Measurements from ENCODE around the gene FUT6. TPM values are rescaled to one million over a fixed set of nuclear protein-coding genes. Genes with fewer than 3 reads are reported as not detected.
"Not testable (repeated sequence)": the region's sequence is repeated elsewhere in the genome, so short reads cannot be mapped to it uniquely, and the experiment has no call there.

The FUT6 gene
- total and polyA plus RNA-seq, 2 experiments from 2014 or later = not detected

DNA sequence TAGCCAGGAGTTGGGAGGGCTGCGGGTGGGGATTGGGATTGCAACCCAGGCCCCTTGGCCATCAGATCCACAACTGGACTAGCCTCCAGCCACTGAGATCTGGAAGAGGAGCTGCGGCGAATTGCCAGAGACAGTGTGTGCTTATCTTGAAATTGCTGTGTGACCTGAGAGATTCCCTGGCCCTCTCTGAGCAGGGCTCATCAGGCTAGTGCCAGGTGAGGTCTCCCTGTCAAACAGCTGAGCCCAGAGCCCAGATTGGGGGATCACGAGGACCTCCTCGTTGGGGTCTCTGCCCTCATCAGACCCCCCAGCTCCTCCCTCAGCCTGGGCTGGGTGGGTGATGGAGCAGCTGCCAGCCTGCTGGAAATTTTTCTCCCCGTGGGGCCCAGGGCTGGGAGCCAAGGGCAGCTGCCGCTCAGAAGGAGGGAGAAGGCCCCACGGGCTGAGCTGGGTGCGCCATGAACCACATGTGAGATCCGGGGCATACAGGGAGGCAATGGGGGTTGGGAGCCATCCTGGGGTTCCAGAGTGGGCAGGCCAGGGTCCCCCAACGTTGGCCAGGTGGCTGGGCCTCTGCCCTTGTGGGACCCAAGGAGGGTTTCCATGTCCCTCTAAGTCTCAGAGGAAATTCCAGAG, 23.6 kb upstream of the FUT6 start:
- Histone ChIP-seq H3K9me3 (ENCODE audit: low read depth) (no peaks in the 10 kb centered on the region), H3K4me3 (no peak overlapping the region), H3K4me1 (ENCODE audit: low read depth) (no peaks in the 10 kb centered on the region), H3K27me3 (no peaks in the 10 kb centered on the region), H3K27ac (no peak overlapping the region), H3K36me3 (no peaks in the 10 kb centered on the region)
- TF ChIP-seq, protein P1, sequence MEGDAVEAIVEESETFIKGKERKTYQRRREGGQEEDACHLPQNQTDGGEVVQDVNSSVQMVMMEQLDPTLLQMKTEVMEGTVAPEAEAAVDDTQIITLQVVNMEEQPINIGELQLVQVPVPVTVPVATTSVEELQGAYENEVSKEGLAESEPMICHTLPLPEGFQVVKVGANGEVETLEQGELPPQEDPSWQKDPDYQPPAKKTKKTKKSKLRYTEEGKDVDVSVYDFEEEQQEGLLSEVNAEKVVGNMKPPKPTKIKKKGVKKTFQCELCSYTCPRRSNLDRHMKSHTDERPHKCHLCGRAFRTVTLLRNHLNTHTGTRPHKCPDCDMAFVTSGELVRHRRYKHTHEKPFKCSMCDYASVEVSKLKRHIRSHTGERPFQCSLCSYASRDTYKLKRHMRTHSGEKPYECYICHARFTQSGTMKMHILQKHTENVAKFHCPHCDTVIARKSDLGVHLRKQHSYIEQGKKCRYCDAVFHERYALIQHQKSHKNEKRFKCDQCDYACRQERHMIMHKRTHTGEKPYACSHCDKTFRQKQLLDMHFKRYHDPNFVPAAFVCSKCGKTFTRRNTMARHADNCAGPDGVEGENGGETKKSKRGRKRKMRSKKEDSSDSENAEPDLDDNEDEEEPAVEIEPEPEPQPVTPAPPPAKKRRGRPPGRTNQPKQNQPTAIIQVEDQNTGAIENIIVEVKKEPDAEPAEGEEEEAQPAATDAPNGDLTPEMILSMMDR (IDR thresholded peaks at IDR 0.05; ENCODE audit: low read depth, low read length) = no peak
- no peak for DNase-seq (ENCODE audit: low read depth in 1 of 2, low spot score in 1 of 2)

- Histone ChIP-seq H3K27me3 (no peaks in the 10 kb centered on the region), H3K9me3 (ENCODE audit: low read depth) (no peaks in the 10 kb centered on the region), H3K4me3 (no peak overlapping the region), H3K36me3 (no peaks in the 10 kb centered on the region), H3K4me1 (ENCODE audit: low read depth) (no peaks in the 10 kb centered on the region), H3K27ac (no peak overlapping the region)
- TF ChIP-seq, protein P1 (IDR thresholded peaks at IDR 0.05; ENCODE audit: low read depth, low read length) = no peak
- DNase-seq (ENCODE audit: low read depth in 1 of 2, low spot score in 1 of 2) = no peak
Observed at GRCh38 chr19:5857203-5858081, 17.9 kb upstream of the FUT6 start.

- DNase-seq (ENCODE audit: low read depth in 1 of 2, low spot score in 1 of 2); H3K9me3 ChIP-seq (ENCODE audit: low read depth); H3K4me3 ChIP-seq; H3K27ac ChIP-seq; H3K27me3 ChIP-seq; H3K36me3 ChIP-seq; H3K4me1 ChIP-seq (ENCODE audit: low read depth): not testable (repeated sequence)
Observed at GRCh38 chr19:5855151-5855550, 15.6 kb upstream of the FUT6 start.

- not testable (repeated sequence) for H3K27ac ChIP-seq; H3K27me3 ChIP-seq; H3K4me1 ChIP-seq (ENCODE audit: low read depth); H3K9me3 ChIP-seq (ENCODE audit: low read depth); H3K4me3 ChIP-seq; H3K36me3 ChIP-seq; DNase-seq (ENCODE audit: low read depth in 1 of 2, low spot score in 1 of 2)
Observed at GRCh38 chr19:5854121-5854520, 14.6 kb upstream of the FUT6 start.

DNA sequence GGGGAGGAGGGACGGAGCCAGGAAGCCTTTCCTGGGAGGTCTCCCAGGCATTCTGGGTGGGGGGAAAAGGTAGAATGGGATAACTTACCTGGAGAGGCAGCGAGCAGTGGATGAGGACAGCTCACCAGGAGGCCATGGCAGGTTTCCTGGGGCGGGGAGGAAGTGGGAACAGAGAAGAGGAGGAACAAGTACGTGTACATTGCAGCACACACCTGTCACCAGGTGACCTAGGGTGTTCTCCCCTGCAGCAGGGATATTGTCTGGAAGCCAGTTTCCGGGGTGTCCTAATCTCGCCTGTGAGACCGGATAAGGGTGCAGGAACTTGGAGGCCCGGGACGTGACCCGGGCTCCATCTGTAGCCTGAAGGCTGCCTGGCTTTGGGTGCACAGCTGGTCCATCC, 11.8 kb upstream of the FUT6 start, which contains the start of gene FUT3:
FUT3 (minus strand) TSS at position 148 of the 400 bp plus-strand sequence.
- Histone ChIP-seq H3K9me3 (ENCODE audit: low read depth) (no peaks in the 10 kb centered on the region), H3K27me3 (no peaks in the 10 kb centered on the region), H3K4me3 (no peak within 1 kb of the TSS), H3K36me3 (no peaks in the 10 kb centered on the region), H3K27ac (no peak within 1 kb of the TSS), H3K4me1 (ENCODE audit: low read depth) (no peaks in the 10 kb centered on the region)
- no peak for DNase-seq (ENCODE audit: low read depth in 1 of 2, low spot score in 1 of 2)
- TF ChIP-seq, protein P1 (IDR thresholded peaks at IDR 0.05; ENCODE audit: low read depth, low read length) = no peak

DNA sequence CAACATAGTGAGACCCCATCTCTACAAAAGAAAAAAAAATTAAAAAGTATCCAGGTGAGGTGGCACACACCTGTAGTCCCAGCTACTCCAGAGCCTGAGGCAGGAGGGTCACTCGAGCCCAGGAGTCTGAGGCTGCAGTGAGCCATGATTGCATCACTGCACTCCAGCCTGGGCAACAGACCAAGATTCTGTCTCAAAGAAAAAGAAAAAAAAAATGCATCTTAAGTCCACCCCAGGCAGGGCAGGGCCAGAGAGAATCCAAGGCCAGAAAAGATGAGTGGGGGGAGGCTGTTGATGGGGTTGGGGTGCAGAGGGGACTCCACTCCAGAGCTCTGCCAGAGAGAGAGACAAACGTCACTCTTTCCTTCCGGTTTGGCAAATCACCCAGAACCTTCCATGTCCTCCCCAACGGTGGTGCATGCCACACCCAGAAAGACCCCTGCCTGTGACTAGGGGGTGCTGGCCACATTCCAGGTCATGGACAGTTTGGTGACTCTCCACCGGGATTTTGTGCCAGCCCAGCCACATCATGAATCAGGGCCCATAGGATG, 11.3 kb upstream of the FUT6 start:
- no peak overlapping the region for H3K4me3 ChIP-seq
- peak in 1 of 2 donors; percentile 79 for DNase-seq (ENCODE audit: low read depth in 1 of 2, low spot score in 1 of 2)
- no peaks in the 10 kb centered on the region for H3K4me1 ChIP-seq (ENCODE audit: low read depth)
- H3K9me3 ChIP-seq (ENCODE audit: low read depth) = no peaks in the 10 kb centered on the region
- H3K27me3 ChIP-seq = no peaks in the 10 kb centered on the region
- TF ChIP-seq, protein P1 (IDR thresholded peaks at IDR 0.05; ENCODE audit: low read depth, low read length) = no peak
- no peaks in the 10 kb centered on the region for H3K36me3 ChIP-seq
- H3K27ac ChIP-seq = no peak overlapping the region

All from cardiac muscle cell (in vitro differentiated cells and primary cell).